NB4 (cell line): Measurements from ENCODE around the gene GPATCH4.

Experiments
- MYC ChIP-seq: IDR thresholded peaks from 2 replicates; pipeline ENCODE4 v1.6.1; 2011; ENCODE audit warnings: low read depth, low read length
- POLR2A ChIP-seq: IDR thresholded peaks from 2 replicates; pipeline ENCODE4 v1.6.1; 2011; ENCODE audit warnings: mild to moderate bottlenecking; ENCODE audit not compliant: insufficient read length; ENCODE audit errors: extremely low read depth
- TF ChIP-seq, protein P1 (sequence below): IDR thresholded peaks from one replicate; pipeline ENCODE4 v1.5.1; 2012; ENCODE audit warnings: low read depth, low read length

DNA sequence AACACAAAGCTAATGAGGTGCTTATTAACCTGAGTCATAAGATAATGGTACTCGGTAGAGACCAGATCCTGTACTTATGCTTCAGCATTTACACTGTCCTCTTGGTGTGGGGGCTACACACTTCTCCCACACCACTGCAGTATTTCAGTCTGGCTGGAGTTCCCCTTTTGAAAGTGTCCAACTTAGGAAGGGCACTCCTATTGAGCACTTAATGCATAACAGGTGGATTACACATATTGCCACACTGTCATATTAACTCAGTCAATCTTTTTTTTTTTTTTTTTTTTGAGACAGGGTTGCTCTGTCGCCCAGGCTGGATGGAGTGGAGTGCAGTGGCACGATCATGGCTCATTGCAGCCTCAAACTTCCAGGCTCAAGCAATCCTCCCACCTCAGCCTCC lies 1.5 kb downstream of the GPATCH4 start:
- TF ChIP-seq, protein P1, sequence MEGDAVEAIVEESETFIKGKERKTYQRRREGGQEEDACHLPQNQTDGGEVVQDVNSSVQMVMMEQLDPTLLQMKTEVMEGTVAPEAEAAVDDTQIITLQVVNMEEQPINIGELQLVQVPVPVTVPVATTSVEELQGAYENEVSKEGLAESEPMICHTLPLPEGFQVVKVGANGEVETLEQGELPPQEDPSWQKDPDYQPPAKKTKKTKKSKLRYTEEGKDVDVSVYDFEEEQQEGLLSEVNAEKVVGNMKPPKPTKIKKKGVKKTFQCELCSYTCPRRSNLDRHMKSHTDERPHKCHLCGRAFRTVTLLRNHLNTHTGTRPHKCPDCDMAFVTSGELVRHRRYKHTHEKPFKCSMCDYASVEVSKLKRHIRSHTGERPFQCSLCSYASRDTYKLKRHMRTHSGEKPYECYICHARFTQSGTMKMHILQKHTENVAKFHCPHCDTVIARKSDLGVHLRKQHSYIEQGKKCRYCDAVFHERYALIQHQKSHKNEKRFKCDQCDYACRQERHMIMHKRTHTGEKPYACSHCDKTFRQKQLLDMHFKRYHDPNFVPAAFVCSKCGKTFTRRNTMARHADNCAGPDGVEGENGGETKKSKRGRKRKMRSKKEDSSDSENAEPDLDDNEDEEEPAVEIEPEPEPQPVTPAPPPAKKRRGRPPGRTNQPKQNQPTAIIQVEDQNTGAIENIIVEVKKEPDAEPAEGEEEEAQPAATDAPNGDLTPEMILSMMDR: peak; percentile 32
- no peak for TF ChIP-seq POLR2A
- TF ChIP-seq MYC: peak; percentile 40
